Stimulated activated naive B cell treated with anti-CD40 and anti-IgM and Interleukin-4, amounts not matched to agents 10 μg/mL and 1 μg/mL and 100 μg/mL, for 72 hours (primary cell): ENCODE data around the gene FOXJ1.

Experiments used
- ATAC-seq, 2 donors: fragments of 150-1000 bp; cut with Tn5 transposase; replicated peaks; 2 replicates each; pipeline ENCODE4 v1.10.0; 2021; ENCODE audit warnings: moderate library complexity in 1 of 2
- DNase-seq: peaks from one replicate; pipeline ENCODE4 v3.0.0; 2021
- H3K27ac Mint-ChIP-seq: one replicate; pipeline ENCODE4 v1.8.0; 2022; ENCODE audit warnings: mild to moderate bottlenecking, mixed read lengths
- H3K27me3 Mint-ChIP-seq, 2 donors: one replicate each; pipeline ENCODE4 v1.8.0; 2022; ENCODE audit warnings: mixed read lengths in 2 of 2
- H3K36me3 Mint-ChIP-seq, 2 donors: one replicate each; pipeline ENCODE4 v1.8.0; 2022; ENCODE audit warnings: mixed read lengths in 2 of 2, mild to moderate bottlenecking in 1 of 2
- H3K4me1 Mint-ChIP-seq, 2 donors: one replicate each; pipeline ENCODE4 v1.8.0; 2022; ENCODE audit warnings: mixed read lengths in 2 of 2, mild to moderate bottlenecking in 1 of 2
- H3K4me3 Mint-ChIP-seq, 2 donors: one replicate each; pipeline ENCODE4 v1.8.0; 2022; ENCODE audit warnings: mild to moderate bottlenecking in 2 of 2, mixed read lengths in 2 of 2, moderate library complexity in 1 of 2
- H3K9me3 Mint-ChIP-seq, 2 donors: one replicate each; pipeline ENCODE4 v1.8.0; 2022; ENCODE audit warnings: mixed read lengths in 2 of 2, mild to moderate bottlenecking in 1 of 2

FOXJ1 gene

GRCh38 chr17:76171706-76172105 is 30.7 kb upstream of the FOXJ1 start:
- Mint-ChIP-seq H3K36me3 (no peaks in the 10 kb centered on the region), H3K27ac (no peak overlapping the region), H3K27me3 (no peaks in the 10 kb centered on the region), H3K4me1 (no peaks in the 10 kb centered on the region), H3K9me3 (no peaks in the 10 kb centered on the region), H3K4me3 (no peak overlapping the region)
- DNase-seq (no peak), ATAC-seq (no peak)

GRCh38 chr17:76170114-76170513 is 29.1 kb upstream of the FOXJ1 start:
- Mint-ChIP-seq H3K9me3 (no peaks in the 10 kb centered on the region), H3K36me3 (no peaks in the 10 kb centered on the region), H3K27me3 (no peaks in the 10 kb centered on the region), H3K4me1 (no peaks in the 10 kb centered on the region), H3K4me3 (no peak overlapping the region), H3K27ac (no peak overlapping the region)
- ATAC-seq (no peak), DNase-seq (no peak)

GRCh38 chr17:76166906-76167305 is 25.9 kb upstream of the FOXJ1 start:
- no peak overlapping the region for H3K4me3 Mint-ChIP-seq
- DNase-seq, result no peak
- no peaks in the 10 kb centered on the region for H3K9me3 Mint-ChIP-seq
- no peak for ATAC-seq
- H3K27me3 Mint-ChIP-seq, result no peaks in the 10 kb centered on the region
- H3K36me3 Mint-ChIP-seq, result no peaks in the 10 kb centered on the region
- H3K4me1 Mint-ChIP-seq, result no peaks in the 10 kb centered on the region
- no peak overlapping the region for H3K27ac Mint-ChIP-seq

- Mint-ChIP-seq H3K27me3 (no peaks in the 10 kb centered on the region), H3K27ac (no peak overlapping the region), H3K4me1 (no peaks in the 10 kb centered on the region), H3K9me3 (no peaks in the 10 kb centered on the region), H3K4me3 (no peak overlapping the region), H3K36me3 (no peaks in the 10 kb centered on the region)
- ATAC-seq (no peak), DNase-seq (no peak)
These were observed 25.1 kb upstream of the FOXJ1 start for GRCh38 chr17:76166168-76166567.

- Mint-ChIP-seq H3K27me3 (no peaks in the 10 kb centered on the region), H3K36me3 (no peaks in the 10 kb centered on the region), H3K4me1 (no peaks in the 10 kb centered on the region), H3K4me3 (no peak overlapping the region), H3K27ac (no peak overlapping the region), H3K9me3 (no peaks in the 10 kb centered on the region)
- ATAC-seq, result no peak
- no peak for DNase-seq
These were observed 23.3 kb upstream of the FOXJ1 start for GRCh38 chr17:76164331-76164730.

- no peaks in the 10 kb centered on the region for H3K36me3 Mint-ChIP-seq
- H3K4me1 Mint-ChIP-seq, result no peaks in the 10 kb centered on the region
- H3K4me3 Mint-ChIP-seq, result no peak overlapping the region
- no peaks in the 10 kb centered on the region for H3K27me3 Mint-ChIP-seq
- no peak overlapping the region for H3K27ac Mint-ChIP-seq
- DNase-seq (no peak), ATAC-seq (no peak)
- no peaks in the 10 kb centered on the region for H3K9me3 Mint-ChIP-seq
These were observed 22.9 kb upstream of the FOXJ1 start for GRCh38 chr17:76163919-76164318.

GRCh38 chr17:76161619-76162266 is 20.7 kb upstream of the FOXJ1 start:
- Mint-ChIP-seq H3K4me3 (no peak overlapping the region), H3K9me3 (no peaks in the 10 kb centered on the region)

GRCh38 chr17:76160896-76161528 is 20.0 kb upstream of the FOXJ1 start:
- DNase-seq, result no peak
- Mint-ChIP-seq H3K36me3 (peaks cover 3 to 6% of the 10 kb centered on the region in 2 donors), H3K27ac (no peak overlapping the region), H3K4me3 (no peak overlapping the region), H3K27me3 (peaks cover 12 to 21% of the 10 kb centered on the region in 2 donors), H3K4me1 (no peaks in the 10 kb centered on the region), H3K9me3 (no peaks in the 10 kb centered on the region)
- no peak for ATAC-seq

More at GRCh38 chr17:76161619-76162266, 20.7 kb upstream of the FOXJ1 start:
- ATAC-seq (no peak), DNase-seq (no peak)
- Mint-ChIP-seq H3K27ac (no peak overlapping the region), H3K36me3 (peaks cover 3% of the 10 kb centered on the region in 2 donors), H3K27me3 (peaks cover 12 to 17% of the 10 kb centered on the region in 2 donors), H3K4me1 (no peaks in the 10 kb centered on the region)

- DNase-seq (no peak), ATAC-seq (no peak)
- peaks cover 3 to 6% of the 10 kb centered on the region in 2 donors for H3K36me3 Mint-ChIP-seq
- H3K9me3 Mint-ChIP-seq, result no peaks in the 10 kb centered on the region
- no peaks in the 10 kb centered on the region for H3K4me1 Mint-ChIP-seq
- no peak overlapping the region for H3K27ac Mint-ChIP-seq
- H3K4me3 Mint-ChIP-seq, result no peak overlapping the region
- H3K27me3 Mint-ChIP-seq, result peaks cover 12 to 21% of the 10 kb centered on the region in 2 donors
These were observed 18.1 kb upstream of the FOXJ1 start for GRCh38 chr17:76159157-76159556.

- no peaks in the 10 kb centered on the region for H3K4me1 Mint-ChIP-seq
These were observed 16.7 kb upstream of the FOXJ1 start for GRCh38 chr17:76157759-76158158.

GRCh38 chr17:76156662-76156991 is 15.6 kb upstream of the FOXJ1 start:
- H3K4me3 Mint-ChIP-seq, result no peak overlapping the region
- H3K9me3 Mint-ChIP-seq, result no peaks in the 10 kb centered on the region
- no peak for ATAC-seq
- no peak overlapping the region for H3K27ac Mint-ChIP-seq
- no peaks in the 10 kb centered on the region for H3K4me1 Mint-ChIP-seq
- H3K36me3 Mint-ChIP-seq, result peaks cover 3 to 6% of the 10 kb centered on the region in 2 donors
- H3K27me3 Mint-ChIP-seq, result peaks cover 12 to 21% of the 10 kb centered on the region in 2 donors
- DNase-seq, result no peak

More at GRCh38 chr17:76157759-76158158, 16.7 kb upstream of the FOXJ1 start:
- Mint-ChIP-seq H3K9me3 (no peaks in the 10 kb centered on the region), H3K27ac (no peak overlapping the region), H3K4me3 (no peak overlapping the region), H3K27me3 (peaks cover 12 to 21% of the 10 kb centered on the region in 2 donors), H3K36me3 (peaks cover 3 to 6% of the 10 kb centered on the region in 2 donors)
- DNase-seq (no peak), ATAC-seq (no peak)

- no peak for ATAC-seq
- H3K9me3 Mint-ChIP-seq, result no peaks in the 10 kb centered on the region
These were observed 15.1 kb upstream of the FOXJ1 start for GRCh38 chr17:76155988-76156661.

GRCh38 chr17:76154936-76155845 is 14.1 kb upstream of the FOXJ1 start:
- Mint-ChIP-seq H3K27ac (no peak overlapping the region), H3K4me3 (no peak overlapping the region), H3K4me1 (no peaks in the 10 kb centered on the region)

More at GRCh38 chr17:76155988-76156661, 15.1 kb upstream of the FOXJ1 start:
- H3K4me1 Mint-ChIP-seq, result no peaks in the 10 kb centered on the region
- no peak overlapping the region for H3K4me3 Mint-ChIP-seq
- H3K36me3 Mint-ChIP-seq, result peaks cover 3 to 6% of the 10 kb centered on the region in 2 donors
- no peak overlapping the region for H3K27ac Mint-ChIP-seq
- DNase-seq, result no peak
- peaks cover 12 to 21% of the 10 kb centered on the region in 2 donors for H3K27me3 Mint-ChIP-seq

GRCh38 chr17:76154292-76154691 is 13.2 kb upstream of the FOXJ1 start:
- Mint-ChIP-seq H3K27ac (no peak overlapping the region), H3K27me3 (peaks cover 12 to 21% of the 10 kb centered on the region in 2 donors), H3K4me1 (no peaks in the 10 kb centered on the region), H3K9me3 (no peaks in the 10 kb centered on the region), H3K4me3 (no peak overlapping the region), H3K36me3 (peaks cover 3 to 6% of the 10 kb centered on the region in 2 donors)
- DNase-seq (no peak), ATAC-seq (no peak)

More at GRCh38 chr17:76154936-76155845, 14.1 kb upstream of the FOXJ1 start:
- ATAC-seq, result no peak
- H3K9me3 Mint-ChIP-seq, result no peaks in the 10 kb centered on the region
- DNase-seq, result no peak
- peaks cover 3 to 6% of the 10 kb centered on the region in 2 donors for H3K36me3 Mint-ChIP-seq
- peaks cover 12 to 21% of the 10 kb centered on the region in 2 donors for H3K27me3 Mint-ChIP-seq
